ENCODE data around the gene PRLHR. TPM values are rescaled to one million over a fixed set of nuclear protein-coding genes. Genes with fewer than 3 reads are reported as not detected.

Gene PRLHR
- polyA plus RNA-seq, 2 donors: 0.01 TPM; not detected in 1

Other genes starting within 250 kb of the PRLHR start
- gene CACUL1, start 159.3 kb upstream of the PRLHR start, polyA plus RNA-seq: 1 to 10 TPM; 6.5 to 6.9 TPM